IPS-NIHi11 (cell line): ENCODE data around the gene SLC23A2.
A peak's percentile ranks its signal among the peaks of the same experiment; 100 is the strongest.

ENCODE experiments used
- DNase-seq: peaks from one replicate; pipeline ENCODE4 v3.0.0; 2012; ENCODE audit warnings: mixed read lengths, low spot score

SLC23A2 gene

DNA sequence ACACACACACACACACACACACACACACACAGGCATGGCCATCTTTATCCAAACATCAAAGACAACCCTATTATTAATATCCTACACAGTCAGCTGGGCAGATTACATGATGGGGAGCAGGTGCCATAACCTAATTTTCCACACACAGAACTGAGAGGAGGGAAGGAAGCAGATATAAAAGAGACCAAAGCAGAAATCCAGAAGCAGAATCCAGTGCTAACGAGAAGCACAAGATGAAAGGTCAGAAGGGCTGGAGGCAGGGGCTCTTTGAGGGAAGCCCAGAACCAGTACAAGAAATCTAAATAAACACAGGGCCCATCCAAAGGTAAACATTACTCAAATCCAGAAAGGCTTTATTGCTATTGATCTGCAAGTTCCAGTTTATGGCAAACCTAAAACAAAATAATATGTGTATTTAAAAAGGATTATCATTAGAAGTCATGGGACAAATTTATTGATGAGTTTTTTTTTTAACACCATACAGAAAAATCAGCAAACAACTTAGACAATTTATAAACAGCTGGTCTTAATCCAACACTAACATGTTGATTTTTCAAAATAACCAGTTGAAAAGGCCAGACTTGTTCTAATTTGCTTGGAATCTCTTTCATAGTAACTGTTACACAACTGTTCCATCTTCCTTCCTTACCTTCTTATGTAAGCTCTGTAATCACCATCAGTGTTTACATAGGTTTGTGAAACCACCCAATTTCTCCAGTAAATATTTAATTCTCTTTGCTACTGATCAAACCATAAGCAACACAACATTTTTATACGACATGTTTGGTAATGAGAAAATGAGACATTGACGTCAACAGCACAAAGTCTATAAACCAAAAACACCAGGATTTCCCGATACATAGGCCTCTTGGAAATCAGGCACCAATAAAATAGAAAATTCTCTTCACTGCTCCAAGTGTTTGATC is 34.2 kb downstream of the SLC23A2 start:
- no peak for DNase-seq

DNA sequence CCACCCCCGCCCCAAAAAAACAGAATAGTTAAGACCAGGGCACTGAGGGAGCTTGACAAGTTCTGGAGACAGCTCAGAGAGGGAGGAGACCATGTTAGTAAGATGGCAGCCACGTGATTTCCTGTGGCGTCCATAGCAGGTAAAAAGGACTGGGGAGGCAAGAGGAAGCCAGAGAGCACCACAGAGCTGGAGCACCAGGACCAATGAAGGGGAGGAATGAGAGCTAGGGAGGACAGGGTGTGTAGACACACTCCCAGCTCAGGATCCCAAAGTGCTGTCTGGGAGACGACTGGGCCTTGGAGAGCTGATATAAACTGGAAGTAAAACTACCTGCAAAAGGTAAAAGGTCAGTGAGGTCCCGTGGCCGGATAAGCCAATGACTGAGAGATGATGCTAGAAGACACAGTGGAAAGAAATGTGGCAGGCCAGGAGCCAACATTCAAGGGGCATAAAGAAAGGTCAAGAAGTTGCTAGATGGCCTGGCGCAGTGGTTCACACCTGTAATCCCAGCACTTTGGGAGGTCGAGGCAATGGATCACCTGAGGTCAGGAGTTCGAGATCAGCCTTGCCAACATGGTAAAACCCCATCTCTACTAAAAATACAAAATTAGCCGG is 39.0 kb downstream of the SLC23A2 start:
- no peak for DNase-seq

DNA sequence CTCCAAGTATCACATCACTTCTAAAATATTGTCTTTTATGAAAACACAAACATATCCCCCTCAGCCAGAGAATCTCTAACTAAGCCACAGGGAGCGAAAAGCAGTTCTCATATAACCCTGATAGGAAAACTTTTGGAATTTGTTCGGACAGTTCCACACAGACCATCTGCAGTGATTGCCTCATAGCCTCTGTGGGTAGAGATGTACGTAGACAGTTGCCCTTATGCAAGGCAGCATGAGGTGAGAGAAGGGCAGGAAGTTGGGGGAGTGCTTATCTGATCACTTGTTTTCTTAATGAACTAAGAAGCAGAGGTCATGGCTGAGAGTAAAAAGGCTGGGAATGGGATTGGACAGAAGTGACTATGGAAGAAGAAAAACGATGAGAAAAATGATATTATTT is 39.6 kb downstream of the SLC23A2 start:
- no peak for DNase-seq

DNA sequence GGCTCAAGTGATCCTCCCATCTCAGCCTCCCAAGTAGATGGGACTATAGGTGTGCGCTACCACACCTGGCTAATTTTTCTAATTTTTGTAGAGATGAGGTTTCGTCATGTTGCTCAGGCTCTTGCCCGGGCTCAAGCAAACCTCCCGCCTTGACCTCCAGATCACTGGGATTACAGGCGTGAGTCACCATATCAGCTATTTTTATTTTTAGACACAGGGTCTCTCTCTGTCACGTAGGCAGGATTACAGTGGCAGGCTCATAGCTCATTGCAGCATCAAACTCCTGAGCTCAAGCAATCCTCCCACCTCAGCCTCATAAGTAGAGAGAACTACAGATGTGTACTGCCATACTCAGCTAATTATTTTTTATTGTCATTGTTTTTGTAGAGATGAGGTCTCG is 41.7 kb downstream of the SLC23A2 start:
- DNase-seq = no peak

DNA sequence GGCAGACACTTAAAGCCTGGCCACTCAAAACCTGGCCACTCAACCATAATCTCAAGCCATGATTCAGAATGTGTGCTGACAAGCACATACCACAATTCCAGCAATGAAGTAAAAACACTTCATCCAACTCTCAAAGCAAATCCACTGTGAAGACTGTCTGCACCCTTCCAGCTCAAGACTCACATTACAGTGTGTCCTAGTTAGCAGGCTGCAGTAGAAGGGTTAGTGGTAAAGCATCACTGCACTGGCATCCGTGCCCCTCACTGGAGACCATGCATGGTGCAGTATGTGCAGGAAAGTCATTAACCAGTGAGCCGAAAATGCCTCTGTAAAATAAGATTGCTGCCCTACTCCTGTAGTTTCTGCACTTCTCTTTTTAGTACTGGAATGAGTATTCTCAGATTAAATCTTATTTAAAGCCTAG is 43.4 kb downstream of the SLC23A2 start:
- DNase-seq = no peak

DNA sequence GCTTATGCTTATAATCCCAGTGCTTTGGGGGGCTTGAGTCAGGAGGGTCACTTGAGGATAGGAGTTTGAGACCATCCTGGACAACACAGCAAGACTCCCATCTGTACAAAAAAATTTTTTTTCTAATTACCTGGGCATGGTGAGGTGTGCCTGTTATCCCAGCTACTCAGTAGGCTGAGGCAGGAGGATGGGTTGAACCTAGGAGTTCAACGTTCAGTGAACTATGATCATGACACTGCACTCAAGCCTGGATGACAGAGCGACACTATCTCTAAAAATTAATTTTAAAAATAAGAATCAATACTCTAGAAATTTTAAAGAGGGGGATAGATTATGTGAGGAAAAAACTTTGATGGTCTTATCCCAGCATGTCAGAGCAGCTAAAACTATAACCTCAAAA is 44.1 kb downstream of the SLC23A2 start:
- no peak for DNase-seq

DNA sequence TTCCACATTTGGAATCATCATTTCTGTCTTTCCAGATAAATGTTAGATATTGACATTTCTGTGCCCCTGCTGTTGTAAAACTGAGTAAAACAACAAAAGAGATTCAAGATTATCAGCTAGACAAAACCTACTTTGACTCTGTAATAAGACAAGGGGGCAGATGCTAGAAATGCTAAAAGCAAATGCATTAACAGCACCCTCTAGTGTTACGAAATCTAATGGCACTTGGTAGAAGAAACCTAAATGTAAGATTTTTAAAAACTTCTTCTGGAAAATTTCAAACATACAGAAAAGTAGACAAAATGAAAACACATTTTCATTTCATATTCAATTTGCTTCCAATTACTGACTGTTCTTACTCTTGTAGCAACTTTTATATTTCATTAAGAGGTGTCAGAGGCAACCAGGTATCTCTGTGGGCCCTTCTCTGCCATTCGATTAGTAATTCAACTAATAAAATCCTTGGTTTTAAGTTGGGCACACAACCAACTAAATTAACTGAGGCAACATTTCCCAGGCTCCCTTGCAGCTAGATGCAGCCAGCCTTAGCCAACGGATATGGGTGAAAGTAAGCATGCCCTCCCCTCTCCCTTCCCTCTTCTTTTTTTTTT is 45.0 kb downstream of the SLC23A2 start:
- DNase-seq = peak; percentile 63

DNA sequence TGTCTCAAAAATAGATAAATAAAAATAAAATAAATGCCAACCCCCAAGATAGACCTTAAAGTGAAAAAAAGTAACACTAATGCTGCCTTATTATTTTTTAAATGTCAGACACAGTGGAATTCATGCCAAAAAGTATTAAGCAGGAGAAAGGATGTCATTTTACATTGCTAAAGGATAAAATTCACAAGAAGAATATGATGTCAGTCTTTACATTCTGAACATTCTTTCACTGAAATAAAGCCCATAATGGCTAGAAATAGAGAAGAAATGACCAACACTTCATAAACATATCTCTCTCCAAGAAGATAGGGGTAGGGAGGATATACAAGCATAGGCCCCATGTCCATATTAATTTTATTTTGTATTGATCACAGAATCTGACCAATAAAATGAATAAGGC is 47.4 kb downstream of the SLC23A2 start:
- DNase-seq = no peak

DNA sequence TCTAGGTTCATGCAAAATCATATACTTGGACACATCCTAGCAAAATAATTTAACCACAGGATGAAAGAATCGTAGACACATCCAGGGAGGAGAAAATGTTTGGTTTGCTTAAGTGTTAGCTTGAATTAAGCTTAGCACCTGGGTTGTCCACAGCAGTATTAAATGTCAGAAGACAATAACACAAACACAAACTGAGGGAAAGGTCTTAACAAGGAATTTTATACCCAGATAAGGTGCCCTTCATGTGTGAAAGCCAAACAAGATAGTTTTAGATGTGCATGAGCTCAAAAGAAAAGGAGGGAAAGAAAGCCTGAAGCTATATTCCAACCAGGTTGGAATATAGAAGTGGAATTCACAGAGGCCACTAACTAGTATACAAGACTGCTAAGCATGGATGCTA is 49.1 kb downstream of the SLC23A2 start:
- no peak for DNase-seq

DNA sequence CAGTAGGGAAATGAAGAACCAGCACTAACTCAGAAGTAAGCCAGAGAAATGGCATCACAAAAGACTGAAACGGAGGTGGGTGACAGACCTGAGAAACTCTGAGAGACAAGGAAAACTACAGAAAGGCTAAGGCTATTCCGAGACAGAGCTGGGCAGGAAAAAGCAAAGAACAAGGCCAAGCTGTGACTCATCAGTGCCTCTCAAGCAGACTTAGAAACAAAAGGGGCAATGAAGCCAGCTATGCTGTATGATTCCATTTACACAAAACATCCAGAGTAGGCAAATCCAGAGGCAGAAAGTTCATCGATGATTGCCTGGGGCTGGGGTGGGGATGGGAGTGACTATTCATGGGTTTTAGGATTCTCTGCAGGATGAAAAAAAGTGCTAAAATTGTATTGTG is 50.0 kb downstream of the SLC23A2 start:
- no peak for DNase-seq

DNA sequence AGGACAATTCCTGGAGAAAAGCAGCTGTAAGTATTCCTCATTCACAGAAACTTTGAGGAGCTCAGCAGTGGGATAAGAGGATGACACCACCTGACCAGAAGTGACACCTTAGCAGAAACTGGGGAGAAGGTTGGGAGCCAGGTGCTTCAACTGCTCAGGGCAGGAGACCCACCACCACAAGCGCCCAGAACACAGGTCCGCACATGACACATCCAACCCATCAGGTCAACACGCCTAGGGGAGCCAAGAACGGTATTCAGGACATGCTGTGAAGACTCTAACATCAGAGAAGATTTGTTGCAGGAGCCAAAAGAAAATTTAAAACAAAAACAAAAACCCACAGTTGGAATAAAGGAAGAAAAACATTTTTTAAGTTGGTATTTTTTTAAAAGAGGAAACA is 50.5 kb downstream of the SLC23A2 start:
- no peak for DNase-seq

DNA sequence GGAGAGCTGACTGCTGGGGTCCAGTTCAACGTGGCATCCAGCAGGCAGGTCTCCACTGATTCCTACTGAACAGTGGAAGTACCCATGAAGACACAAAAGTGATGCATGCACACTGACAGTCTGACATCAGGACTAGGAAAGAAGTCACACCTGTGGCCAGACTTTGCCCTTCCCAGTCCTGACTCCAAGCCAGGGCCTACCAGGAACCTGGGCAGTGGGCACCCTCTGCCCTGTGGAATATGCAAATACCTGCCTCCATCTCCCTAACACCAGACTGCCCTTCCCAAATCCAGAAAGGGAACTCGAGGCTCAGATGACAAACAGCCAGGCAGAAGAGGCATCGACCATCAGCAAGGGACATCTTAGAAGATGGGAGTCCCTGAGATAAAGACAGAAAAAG is 50.9 kb downstream of the SLC23A2 start:
- DNase-seq = no peak

DNA sequence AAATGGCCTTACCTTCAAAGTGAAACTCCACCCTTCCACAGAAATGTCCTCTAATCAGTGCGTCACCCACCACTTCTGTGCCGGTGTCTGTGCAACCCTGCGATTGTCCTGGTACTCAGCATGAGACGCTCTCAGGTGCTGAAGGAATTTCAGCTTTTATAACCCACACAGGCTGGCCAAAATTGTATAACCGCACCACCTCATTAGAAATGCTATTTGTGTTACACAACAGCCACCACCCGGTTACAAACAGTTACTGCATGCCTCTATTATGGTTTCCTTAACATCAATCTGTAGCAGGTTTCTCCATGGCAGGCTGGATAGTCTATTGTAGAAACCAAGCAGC is 51.5 kb downstream of the SLC23A2 start:
- DNase-seq = peak; percentile 31

DNA sequence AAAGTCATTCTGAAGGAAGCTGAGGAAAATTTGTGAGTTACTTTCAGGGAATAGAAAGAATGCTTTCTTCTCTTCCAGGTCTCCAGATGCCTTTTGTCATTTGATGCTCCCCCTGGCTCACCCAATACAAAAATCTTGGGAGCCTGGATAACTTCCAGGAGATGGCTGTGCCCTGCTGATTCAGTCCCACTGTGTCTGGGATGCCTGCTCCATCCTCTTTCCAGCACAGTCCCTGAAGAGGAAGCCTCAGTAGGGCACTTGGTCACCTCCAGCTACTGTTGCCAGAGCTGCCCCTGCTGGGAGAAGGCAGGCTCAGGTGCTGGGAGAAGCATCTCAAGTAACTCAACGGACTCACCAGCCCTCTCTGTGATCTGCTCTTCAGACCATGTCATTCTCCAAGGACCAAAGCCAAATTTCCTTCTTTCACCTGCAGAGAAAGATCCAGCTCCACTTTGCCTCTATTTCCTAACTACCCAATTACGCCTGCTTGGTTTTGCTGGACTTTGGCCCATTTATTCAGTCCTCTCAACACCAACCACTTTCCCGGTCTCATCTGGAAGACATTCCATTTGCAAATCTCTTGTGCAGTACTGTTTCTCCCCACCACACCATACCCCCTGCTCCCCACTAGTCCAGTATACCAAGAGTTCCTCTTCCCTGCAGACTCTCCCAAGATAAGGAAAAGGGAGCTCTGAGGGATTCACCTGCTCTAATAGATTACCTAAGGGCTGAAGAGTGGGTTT is 53.3 kb downstream of the SLC23A2 start:
- no peak for DNase-seq

DNA sequence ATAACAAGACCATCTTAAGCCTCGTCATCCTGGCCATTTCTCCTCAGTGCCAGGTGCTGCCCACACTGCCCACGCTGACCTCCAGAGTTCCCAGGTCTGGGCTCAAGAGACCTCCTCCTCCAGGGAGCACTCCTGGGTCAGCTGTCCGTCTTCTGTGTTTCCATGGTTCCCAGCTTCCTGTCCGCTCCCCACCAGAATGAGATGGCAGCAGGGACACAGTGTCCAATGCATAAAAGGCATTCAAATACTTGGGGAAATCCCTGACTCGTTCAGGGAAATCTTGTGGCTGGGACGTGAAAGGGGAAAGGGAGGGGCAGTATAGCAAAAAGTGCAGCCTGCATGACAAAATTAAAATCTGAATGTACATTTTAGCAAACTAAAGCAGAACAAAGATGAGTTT is 54.3 kb downstream of the SLC23A2 start:
- DNase-seq = no peak

DNA sequence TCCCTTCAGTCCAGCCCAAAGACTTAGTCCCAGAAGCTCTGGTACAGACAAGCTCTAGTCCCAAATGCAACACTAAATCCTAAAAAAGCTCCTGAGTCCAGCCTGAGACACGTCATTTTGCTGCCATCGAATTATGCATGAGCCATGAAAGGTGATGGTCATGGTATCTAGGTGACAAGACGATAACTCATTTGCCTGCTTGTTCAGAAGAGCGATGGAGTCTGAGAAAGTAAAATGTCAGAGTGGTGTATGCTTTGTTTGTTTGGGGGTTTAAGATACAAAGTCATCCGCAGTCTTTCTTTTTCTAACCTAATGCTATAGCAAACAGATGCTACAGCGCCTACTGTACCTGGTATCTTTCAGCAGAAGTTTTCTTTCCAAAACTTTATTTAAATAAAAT is 54.7 kb downstream of the SLC23A2 start:
- no peak for DNase-seq

DNA sequence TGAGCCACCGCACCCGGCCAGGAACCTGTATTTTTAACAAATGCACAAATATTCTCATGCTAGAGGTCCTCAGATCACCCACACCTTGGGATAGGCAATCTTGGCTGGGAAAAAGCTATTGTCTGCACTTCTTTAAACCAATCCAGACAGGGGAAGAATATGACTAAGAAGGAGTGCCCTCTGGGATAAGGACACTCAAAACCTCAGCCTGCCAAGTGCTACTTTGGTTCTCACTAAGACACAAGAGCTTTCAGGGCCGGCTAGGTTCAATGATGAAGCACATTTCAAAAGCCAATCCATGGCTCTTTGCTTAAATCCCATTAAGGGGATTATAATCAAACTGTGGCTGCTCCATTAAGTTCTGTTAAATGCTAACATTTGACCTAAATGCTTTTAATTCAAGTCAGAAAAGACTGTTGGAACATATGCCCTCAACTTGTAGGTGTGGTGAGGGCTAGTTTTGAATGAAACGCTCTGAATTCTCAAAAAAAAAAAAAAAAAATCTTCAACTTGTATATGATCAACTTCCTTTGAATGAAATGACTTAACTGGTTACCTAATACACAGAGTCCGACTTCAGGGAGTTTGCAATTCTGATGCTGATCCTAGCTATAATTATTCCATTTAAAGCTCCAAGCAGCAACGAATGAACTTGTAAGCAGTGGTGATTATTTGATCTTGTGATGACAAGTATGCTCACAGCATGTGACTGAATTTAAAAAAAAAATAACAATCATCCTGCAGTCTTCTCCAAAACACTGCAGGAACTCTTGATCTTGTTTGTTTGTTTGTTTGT is 56.6 kb downstream of the SLC23A2 start:
- no peak for DNase-seq

DNA sequence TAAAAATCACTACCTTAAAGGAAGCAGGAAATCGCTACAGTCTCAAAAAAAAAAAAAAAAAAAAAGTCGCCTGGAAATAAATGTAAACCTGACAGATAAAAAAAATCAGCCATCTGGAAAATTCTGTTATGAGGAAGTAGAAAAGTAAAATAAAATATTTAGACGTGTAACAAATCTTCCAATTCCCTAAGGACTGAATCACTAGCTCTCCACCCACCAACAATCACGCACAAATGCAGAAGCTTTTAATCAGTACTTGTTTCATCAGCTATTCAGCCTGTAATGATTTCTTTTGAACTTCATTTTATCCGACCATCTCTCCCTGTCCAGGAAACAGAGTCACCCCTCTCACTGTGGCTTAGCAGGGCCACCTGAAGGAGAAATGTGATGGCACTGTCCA is 59.0 kb downstream of the SLC23A2 start:
- no peak for DNase-seq

DNA sequence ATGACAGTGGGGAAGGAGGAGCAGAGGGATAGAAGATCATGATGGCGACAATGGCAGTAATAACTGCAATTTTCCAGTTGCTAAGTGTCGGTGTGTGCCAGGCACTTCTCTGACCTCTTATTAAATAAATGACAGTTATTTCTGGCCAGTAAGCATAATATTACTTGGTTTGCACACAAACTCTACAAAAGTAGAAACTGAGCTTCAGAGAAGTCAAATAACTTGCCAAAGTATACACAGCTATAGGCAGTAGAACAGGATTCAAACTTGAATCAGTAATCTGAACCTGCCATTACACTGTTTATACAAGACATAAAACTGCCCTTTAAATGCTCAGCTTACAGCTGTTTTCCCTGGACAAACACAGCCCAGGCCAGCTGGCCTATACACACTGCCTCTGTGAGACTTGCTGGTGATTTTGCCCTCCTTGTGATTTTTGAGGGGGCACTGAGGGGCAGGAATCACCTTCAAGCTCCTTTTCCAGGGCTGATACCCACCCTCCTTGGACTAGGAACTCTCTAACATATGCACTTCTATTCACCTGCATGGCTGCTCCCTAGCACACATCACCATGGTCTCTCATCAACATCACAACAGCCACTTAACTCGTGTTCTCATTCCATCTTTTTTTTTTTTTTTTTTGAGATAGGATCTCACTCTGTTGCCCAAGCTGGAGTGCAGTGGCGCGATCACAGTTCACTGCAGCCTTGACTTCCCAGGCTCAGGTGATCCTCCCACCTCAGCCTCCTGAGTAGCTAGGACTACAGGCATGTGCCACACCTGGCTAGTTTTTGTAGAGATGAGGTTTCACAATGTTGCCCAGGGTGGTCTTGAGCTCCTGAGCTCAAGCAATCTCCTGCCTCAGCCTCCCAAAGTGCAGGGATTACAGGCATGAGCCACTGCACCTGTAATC is 63.6 kb downstream of the SLC23A2 start:
- no peak for DNase-seq

DNA sequence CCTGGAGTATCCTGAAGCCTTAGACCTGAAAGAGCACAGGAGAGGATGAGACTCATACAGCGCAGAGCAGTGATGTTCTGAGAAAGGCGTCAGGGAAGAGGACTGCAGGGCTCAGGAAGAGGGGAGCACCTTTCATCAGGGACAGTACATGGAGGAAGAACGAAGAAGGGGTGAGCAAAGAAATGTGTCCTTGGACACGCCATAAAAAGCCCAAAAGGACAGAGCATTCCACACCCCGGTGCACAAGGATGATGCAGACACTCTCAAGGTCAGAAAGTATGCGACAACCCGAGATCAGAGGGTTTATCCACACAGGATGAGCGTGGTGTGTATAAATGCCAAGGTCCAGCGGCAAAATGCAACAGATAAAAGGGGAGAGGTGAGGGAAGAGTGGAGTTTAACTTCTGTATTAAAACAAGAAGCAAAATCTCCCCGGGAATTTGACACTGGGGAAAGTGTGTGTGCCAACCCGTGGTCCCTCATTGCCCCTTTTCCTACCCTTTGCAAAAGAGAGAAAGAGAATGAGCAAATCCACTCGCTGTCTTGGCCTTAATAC is 64.4 kb downstream of the SLC23A2 start:
- no peak for DNase-seq
